ENCODE results near the gene TRPT1. TPM values are rescaled to one million over a fixed set of nuclear protein-coding genes. Genes with fewer than 3 reads are reported as not detected.

Gene TRPT1
- total and polyA plus RNA-seq, 9 of the 15 experiments (the other 6 are each of a cell fraction or from before 2014, with no cell fraction given), result 4.6 to 41.7 (median 23.1) TPM

GRCh38 chr11:64241241-64241490, 15.2 kb upstream of the TRPT1 start (continued):
- TF ChIP-seq, protein P1, sequence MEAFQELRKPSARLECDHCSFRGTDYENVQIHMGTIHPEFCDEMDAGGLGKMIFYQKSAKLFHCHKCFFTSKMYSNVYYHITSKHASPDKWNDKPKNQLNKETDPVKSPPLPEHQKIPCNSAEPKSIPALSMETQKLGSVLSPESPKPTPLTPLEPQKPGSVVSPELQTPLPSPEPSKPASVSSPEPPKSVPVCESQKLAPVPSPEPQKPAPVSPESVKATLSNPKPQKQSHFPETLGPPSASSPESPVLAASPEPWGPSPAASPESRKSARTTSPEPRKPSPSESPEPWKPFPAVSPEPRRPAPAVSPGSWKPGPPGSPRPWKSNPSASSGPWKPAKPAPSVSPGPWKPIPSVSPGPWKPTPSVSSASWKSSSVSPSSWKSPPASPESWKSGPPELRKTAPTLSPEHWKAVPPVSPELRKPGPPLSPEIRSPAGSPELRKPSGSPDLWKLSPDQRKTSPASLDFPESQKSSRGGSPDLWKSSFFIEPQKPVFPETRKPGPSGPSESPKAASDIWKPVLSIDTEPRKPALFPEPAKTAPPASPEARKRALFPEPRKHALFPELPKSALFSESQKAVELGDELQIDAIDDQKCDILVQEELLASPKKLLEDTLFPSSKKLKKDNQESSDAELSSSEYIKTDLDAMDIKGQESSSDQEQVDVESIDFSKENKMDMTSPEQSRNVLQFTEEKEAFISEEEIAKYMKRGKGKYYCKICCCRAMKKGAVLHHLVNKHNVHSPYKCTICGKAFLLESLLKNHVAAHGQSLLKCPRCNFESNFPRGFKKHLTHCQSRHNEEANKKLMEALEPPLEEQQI (IDR thresholded peaks at IDR 0.05), result no peak
- peak; percentile 22; the same call in 1 of the 2 replicates for TF ChIP-seq POLR2G (IDR thresholded peaks at IDR 0.05; ENCODE audit: low read depth, low read length)

GRCh38 chr11:64240435-64241240, 14.7 kb upstream of the TRPT1 start, which contains the start of gene FKBP2:
Gene FKBP2, plus strand, starts transcription at chr11:64241095. Its CDS starts 1,293 bp downstream, at chr11:64242388.
- Histone ChIP-seq H4K20me1 (replicated peaks; ENCODE audit: control insufficient read depth, insufficient read depth, low read length) (0 out of 2 replicates have a peak, but pooled peaks cover 3% of the 10 kb centered on the region), H3K4me3 (peak within 1 kb of the TSS; percentile 99), H3K36me3 (ENCODE audit: control insufficient read depth, insufficient read depth, low read length) (peaks cover 71% of the 10 kb centered on the region), H3K9me1 (ENCODE audit: control insufficient read depth, insufficient read depth, low read length) (no peaks in the 10 kb centered on the region), H2AFZ (ENCODE audit: low read depth, low read length) (peak within 1 kb of the TSS; percentile 75), H3K79me2 (ENCODE audit: control insufficient read depth, insufficient read depth, low read length) (peaks cover 57% of the 10 kb centered on the region), H3K9ac (ENCODE audit: insufficient read depth in 1 of 2, low read depth in 2 of 2, low read length in 2 of 2) (peak within 1 kb of the TSS; percentile 93 to 97), H3K27me3 (ENCODE audit: control insufficient read depth in 2 of 2, insufficient read depth in 2 of 2, low read length in 2 of 2) (no peaks in the 10 kb centered on the region), H3K4me2 (ENCODE audit: insufficient read depth, low read length) (peak within 1 kb of the TSS; percentile 92), H3K9me3 (replicated peaks; ENCODE audit: control insufficient read depth, insufficient read depth, low read depth, low read length) (no peaks in the 10 kb centered on the region), H3K27ac (ENCODE audit: extremely low read depth, low read depth, low read length) (peak within 1 kb of the TSS; percentile 95), H3K4me1 (replicated peaks in 1 of 2; ENCODE audit: control insufficient read depth in 2 of 2, insufficient read depth in 2 of 2, low read length in 2 of 2) (peaks cover 27 to 70% of the 10 kb centered on the region in 2 experiments)
- FAIRE-seq, result peak; percentile 89
- BruUV-seq (replicated peaks), result TSS peak; percentile 85
- ATAC-seq, result peak; percentile 70
- in situ Hi-C loops (cut with MboI), result no loop called here
- ChIA-PET CTCF (ENCODE audit: low intra/inter-chr PET ratio) (no interaction called here), POLR2A (interaction anchor here (0.5 to 1.0 kb wide), 11 partner anchors 8 to 700 kb away, joined by 3 to 6 read pairs (median 5); partner anchors contain the start of genes ESRRA and FERMT3)
- WGBS (ENCODE audit: insufficient coverage, low coverage, missing lambda C conversion rate), result under 1% methylated on average over 51 of the region's 58 CpGs
- peak; percentile 89 to 98 (median 93) for DNase-seq (ENCODE audit: extremely low read depth in 1 of 4, low spot score in 3 of 4)
- intact Hi-C loops (cut with micrococcal nuclease), result loop anchor here (10.0 kb wide), 1 partner anchor 64 kb away; the partner anchor contains the start of genes CATSPERZ and ESRRA
- TF ChIP-seq LARP7 (IDR thresholded peaks at IDR 0.05), result no peak
- peak in 2 of 3 experiments; percentile 60 to 86 for TF ChIP-seq YY1 (IDR thresholded peaks at IDR 0.05; ENCODE audit: borderline replicate concordance in 1 of 3, control insufficient read depth in 1 of 3, extremely low read depth in 1 of 3, insufficient read depth in 3 of 3, insufficient read length in 1 of 3, insufficient replicate concordance in 2 of 3, low read depth in 1 of 3, low read length in 2 of 3)
- TF ChIP-seq, protein P2, sequence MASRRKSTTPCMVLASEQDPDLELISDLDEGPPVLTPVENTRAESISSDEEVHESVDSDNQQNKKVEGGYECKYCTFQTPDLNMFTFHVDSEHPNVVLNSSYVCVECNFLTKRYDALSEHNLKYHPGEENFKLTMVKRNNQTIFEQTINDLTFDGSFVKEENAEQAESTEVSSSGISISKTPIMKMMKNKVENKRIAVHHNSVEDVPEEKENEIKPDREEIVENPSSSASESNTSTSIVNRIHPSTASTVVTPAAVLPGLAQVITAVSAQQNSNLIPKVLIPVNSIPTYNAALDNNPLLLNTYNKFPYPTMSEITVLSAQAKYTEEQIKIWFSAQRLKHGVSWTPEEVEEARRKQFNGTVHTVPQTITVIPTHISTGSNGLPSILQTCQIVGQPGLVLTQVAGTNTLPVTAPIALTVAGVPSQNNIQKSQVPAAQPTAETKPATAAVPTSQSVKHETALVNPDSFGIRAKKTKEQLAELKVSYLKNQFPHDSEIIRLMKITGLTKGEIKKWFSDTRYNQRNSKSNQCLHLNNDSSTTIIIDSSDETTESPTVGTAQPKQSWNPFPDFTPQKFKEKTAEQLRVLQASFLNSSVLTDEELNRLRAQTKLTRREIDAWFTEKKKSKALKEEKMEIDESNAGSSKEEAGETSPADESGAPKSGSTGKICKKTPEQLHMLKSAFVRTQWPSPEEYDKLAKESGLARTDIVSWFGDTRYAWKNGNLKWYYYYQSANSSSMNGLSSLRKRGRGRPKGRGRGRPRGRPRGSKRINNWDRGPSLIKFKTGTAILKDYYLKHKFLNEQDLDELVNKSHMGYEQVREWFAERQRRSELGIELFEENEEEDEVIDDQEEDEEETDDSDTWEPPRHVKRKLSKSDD (conservative IDR thresholded peaks at IDR 0.05; ENCODE audit: low read length), result no peak
- no peak for TF ChIP-seq DDX20 (tag; IDR thresholded peaks at IDR 0.05; ENCODE audit: low read depth)
- TF ChIP-seq ETV6 (IDR thresholded peaks at IDR 0.05; ENCODE audit: borderline replicate concordance in 1 of 2, low read depth in 2 of 2, low read length in 1 of 2), result peak; percentile 55 to 67; a peak in 3 of 4 replicates
- no peak for TF ChIP-seq ETV6 (CRISPR knock-in tag; IDR thresholded peaks at IDR 0.05; ENCODE audit: borderline replicate concordance)
- peak; percentile 73 for TF ChIP-seq ATF7 (IDR thresholded peaks at IDR 0.05)
- TF ChIP-seq MCM7 (IDR thresholded peaks at IDR 0.05), result no peak
- TF ChIP-seq, protein P3, sequence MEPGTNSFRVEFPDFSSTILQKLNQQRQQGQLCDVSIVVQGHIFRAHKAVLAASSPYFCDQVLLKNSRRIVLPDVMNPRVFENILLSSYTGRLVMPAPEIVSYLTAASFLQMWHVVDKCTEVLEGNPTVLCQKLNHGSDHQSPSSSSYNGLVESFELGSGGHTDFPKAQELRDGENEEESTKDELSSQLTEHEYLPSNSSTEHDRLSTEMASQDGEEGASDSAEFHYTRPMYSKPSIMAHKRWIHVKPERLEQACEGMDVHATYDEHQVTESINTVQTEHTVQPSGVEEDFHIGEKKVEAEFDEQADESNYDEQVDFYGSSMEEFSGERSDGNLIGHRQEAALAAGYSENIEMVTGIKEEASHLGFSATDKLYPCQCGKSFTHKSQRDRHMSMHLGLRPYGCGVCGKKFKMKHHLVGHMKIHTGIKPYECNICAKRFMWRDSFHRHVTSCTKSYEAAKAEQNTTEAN (CRISPR knock-in tag; IDR thresholded peaks at IDR 0.05), result peak; percentile 49; the same call in 1 of the 2 replicates
- no peak for TF ChIP-seq ZNF197 (CRISPR knock-in tag; IDR thresholded peaks at IDR 0.05; ENCODE audit: low read depth)
- no peak for TF ChIP-seq E2F3 (CRISPR knock-in tag; IDR thresholded peaks at IDR 0.05)
